GM15510 (cell line): Measurements from ENCODE around the gene CCDC51.

Experiments
- POLR2A ChIP-seq: IDR thresholded peaks from 3 replicates; pipeline ENCODE4 v1.6.1; 2011; ENCODE audit warnings: borderline replicate concordance; ENCODE audit not compliant: insufficient read length; ENCODE audit errors: extremely low read depth

CCDC51 gene

DNA sequence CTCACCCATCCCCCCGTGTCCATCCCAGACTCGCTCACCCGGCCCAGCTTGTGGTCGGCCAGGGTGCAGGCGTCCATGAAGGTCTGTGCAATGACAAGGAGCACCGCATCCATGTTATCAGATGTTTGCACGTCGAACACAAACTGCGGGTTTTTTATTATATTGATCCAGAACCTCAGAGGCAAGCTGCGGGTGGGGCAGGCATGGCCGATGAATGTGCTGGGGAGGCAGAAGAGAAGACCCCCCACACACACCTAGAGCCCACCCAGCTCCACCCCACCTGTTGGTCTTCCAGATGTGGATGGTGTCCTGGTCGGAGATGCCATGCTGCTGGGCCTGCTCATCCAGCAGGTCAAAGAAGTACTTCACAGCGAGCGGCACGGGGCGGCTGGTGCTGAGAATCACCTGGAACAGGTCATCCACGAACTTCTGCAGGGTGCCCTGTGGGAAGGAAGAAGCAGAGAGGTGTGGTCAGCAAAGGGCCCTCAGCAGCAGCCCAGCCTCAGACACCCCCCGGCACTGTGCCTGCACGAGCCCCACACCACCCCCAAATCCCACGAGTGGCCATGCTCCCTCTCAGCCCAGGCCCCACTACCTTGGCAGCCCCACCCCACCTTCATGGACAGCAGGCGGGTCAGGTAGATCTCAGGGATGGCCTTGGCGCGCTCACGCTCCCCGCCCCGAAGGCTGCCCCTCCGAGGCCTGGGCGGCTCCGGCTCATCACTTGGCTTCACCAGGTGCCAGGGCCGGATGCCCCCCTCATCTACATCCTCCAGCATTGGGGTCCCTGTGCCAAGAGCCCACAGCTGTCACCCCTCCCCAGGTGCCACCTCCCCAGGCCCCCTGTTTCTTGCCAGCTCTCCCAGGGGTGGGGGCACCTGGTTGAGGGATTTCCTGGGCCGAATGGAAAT lies 30.4 kb downstream of the CCDC51 start:
- TF ChIP-seq POLR2A: no peak

GRCh38 chr3:48408823-48409281 lies 31.1 kb downstream of the CCDC51 start:
- no peak for TF ChIP-seq POLR2A

- no peak for TF ChIP-seq POLR2A
Observed at GRCh38 chr3:48407542-48408099, 32.3 kb downstream of the CCDC51 start.

GRCh38 chr3:48406443-48407431 lies 33.2 kb downstream of the CCDC51 start:
- TF ChIP-seq POLR2A: no peak

DNA sequence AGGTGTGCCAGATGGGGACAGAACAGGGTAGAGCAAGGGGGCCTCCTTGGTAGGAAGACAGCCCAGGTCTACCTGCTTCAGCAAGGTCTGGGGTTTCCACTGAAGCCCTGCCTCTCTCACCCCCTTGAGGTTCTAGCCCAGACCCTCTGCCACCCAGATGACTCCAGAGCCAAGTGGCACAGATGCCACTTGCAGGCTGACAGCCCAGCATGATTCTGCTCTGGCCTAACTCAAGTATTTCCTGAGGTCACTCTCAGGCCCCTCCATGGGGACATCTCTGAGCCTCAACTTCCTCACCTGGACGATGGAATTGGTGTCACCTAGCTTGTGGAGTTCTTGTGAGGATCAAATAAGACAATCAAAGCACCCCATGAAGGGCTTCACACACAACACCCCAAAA lies 33.9 kb downstream of the CCDC51 start:
- no peak for TF ChIP-seq POLR2A

GRCh38 chr3:48405343-48405881 lies 34.5 kb downstream of the CCDC51 start:
- TF ChIP-seq POLR2A: no peak

DNA sequence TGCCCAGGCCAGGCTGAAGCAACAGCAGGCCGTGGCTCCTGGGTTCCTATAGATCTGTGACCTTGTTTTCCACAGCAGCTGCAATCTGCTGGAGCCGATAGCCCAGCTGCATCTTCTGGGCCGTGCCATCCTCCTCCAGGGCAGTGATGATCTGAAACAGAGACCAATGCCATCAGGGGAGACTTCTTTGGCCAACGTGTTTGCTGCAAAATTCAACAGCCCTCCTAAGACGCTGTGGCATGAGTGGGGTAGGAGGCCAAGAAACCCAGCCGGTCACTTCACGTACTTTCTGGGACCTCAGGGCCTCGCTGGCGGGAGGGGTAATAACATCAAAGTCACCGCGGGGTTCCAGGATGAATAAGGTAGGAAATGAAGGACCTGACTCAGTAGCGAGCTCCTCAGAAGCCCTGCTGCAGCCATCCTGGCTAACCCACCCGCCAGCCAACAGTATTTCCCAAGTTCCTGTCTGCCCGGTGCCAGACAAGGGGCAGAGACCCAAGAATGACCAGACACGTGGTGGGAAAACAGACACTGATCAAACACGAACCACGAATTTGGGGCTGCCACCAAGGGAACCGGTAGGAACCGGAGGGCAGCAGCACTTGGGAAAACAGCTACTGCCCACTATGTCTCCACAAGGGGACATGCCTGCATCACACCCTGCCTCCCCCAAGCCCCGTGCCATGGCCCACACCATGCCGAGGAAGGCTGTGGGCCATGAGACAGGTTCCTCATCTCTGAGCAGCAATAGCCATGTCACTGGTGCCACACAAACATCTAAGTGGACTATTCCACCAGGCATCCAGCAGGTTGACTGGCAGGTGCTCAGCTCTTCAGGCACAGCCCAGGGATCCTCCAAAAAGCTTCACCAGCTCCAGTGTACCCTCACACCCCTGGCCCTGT lies 35.2 kb downstream of the CCDC51 start:
- TF ChIP-seq POLR2A: no peak

- TF ChIP-seq POLR2A: no peak
Observed at GRCh38 chr3:48403533-48404439, 36.1 kb downstream of the CCDC51 start.

GRCh38 chr3:48402907-48403306 lies 37.0 kb downstream of the CCDC51 start:
- no peak for TF ChIP-seq POLR2A

DNA sequence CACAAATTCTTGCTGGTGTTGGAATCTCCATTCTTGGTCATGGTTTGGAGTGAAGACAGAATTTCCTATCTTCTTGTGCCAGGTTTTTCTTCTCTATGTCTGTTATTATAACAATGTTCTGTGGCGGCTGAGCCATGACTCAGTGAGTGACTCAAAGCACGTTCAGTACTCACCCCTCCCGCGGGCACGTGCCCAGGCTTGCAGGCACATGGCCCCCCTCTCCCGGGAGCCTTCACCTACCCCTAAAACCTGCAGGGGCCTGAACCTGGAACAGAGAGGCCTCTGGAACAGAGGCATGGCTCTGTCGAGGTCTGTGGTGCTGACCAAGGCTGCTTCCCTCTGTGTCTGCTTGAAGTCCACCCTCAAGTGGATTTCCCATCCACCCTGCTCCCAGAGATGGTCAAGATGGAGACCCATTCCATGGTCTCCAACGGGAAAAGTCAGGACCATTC lies 37.6 kb downstream of the CCDC51 start:
- TF ChIP-seq POLR2A: no peak

GRCh38 chr3:48400824-48401433 lies 39.0 kb downstream of the CCDC51 start:
- no peak for TF ChIP-seq POLR2A
